Hepatocyte (in vitro differentiated cells): ENCODE results near the gene EDEM1.

Experiments used
- EZH2 ChIP-seq: fragments of 200-600 bp; sonication (generic); IDR thresholded peaks from 2 replicates; pipeline ENCODE4 v1.6.1; 2016; ENCODE audit warnings: antibody characterized with exemption, mild to moderate bottlenecking, borderline replicate concordance
- EZH2phosphoT487 ChIP-seq: fragments of 200-600 bp; sonication (generic); IDR thresholded peaks from one replicate; pipeline ENCODE4 v1.6.1; 2018; ENCODE audit warnings: antibody characterized with exemption, mild to moderate bottlenecking, low read depth, moderate library complexity; ENCODE audit not compliant: unreplicated experiment, severe bottlenecking
- TF ChIP-seq, protein P1 (sequence below): fragments of 200-600 bp; sonication (generic); IDR thresholded peaks from 2 replicates; pipeline ENCODE4 v1.5.1; 2016; ENCODE audit warnings: antibody characterized with exemption, mild to moderate bottlenecking; ENCODE audit not compliant: poor library complexity

DNA sequence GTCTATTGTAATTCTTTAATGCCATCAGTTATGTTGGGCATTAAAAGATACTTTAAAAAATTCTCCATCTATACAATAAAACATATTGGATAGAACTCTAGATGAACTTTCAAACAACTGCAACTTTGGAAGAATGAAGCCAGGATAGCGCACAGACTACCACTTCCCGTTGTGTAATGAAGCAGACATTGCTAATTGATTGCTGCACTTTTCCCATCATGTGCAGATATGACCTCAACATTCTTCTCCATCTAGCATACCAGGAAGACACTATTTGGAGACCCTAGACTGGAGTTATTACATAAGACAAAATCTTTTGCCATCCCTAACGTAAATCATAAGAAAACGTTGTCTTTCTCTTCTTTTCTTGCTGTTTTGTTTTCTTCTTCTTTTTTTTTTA is 75.0 kb downstream of the EDEM1 start:
- TF ChIP-seq, protein P1, sequence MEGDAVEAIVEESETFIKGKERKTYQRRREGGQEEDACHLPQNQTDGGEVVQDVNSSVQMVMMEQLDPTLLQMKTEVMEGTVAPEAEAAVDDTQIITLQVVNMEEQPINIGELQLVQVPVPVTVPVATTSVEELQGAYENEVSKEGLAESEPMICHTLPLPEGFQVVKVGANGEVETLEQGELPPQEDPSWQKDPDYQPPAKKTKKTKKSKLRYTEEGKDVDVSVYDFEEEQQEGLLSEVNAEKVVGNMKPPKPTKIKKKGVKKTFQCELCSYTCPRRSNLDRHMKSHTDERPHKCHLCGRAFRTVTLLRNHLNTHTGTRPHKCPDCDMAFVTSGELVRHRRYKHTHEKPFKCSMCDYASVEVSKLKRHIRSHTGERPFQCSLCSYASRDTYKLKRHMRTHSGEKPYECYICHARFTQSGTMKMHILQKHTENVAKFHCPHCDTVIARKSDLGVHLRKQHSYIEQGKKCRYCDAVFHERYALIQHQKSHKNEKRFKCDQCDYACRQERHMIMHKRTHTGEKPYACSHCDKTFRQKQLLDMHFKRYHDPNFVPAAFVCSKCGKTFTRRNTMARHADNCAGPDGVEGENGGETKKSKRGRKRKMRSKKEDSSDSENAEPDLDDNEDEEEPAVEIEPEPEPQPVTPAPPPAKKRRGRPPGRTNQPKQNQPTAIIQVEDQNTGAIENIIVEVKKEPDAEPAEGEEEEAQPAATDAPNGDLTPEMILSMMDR, result no peak
- TF ChIP-seq EZH2 (no peak), EZH2phosphoT487 (no peak)
